H1 (cell line): ENCODE results near the gene MBD5.

Experiments
- GTF2F1 ChIP-seq: IDR thresholded peaks from 2 replicates; pipeline ENCODE4 v1.6.1; 2012; ENCODE audit warnings: low read depth, low read length, improper control_type of control experiment, borderline replicate concordance
- YY1 ChIP-seq: IDR thresholded peaks from 2 replicates; pipeline ENCODE4 v1.6.1; 2011; ENCODE audit warnings: low read depth, mild to moderate bottlenecking, low read length

GRCh38 chr2:148553332-148553887 lies 532.5 kb downstream of the MBD5 start:
- TF ChIP-seq GTF2F1 = no peak
- TF ChIP-seq YY1 = no peak
